Activated CD4-positive, CD25-positive, alpha-beta regulatory T cell treated with anti-CD3 and anti-CD28 coated beads, Interleukin-2, amount 50 U/mL, for 72 hours (primary cell): ENCODE results near the gene HEPHL1.
"Not testable (repeated sequence)": the region's sequence is repeated elsewhere in the genome, so short reads cannot be mapped to it uniquely, and the experiment has no call there.

ENCODE experiments used
- DNase-seq: peaks from one replicate; pipeline ENCODE4 v3.0.0; 2021

HEPHL1 gene

GRCh38 chr11:94089341-94089740 lies 68.2 kb downstream of the HEPHL1 start:
- DNase-seq = no peak

GRCh38 chr11:94090401-94090800 lies 69.2 kb downstream of the HEPHL1 start:
- DNase-seq = no peak

GRCh38 chr11:94091091-94091490 lies 69.9 kb downstream of the HEPHL1 start:
- no peak for DNase-seq

GRCh38 chr11:94100253-94100652 lies 79.1 kb downstream of the HEPHL1 start:
- DNase-seq = no peak

GRCh38 chr11:94103471-94103870 lies 82.3 kb downstream of the HEPHL1 start:
- no peak for DNase-seq

GRCh38 chr11:94104734-94105133 lies 83.6 kb downstream of the HEPHL1 start:
- no peak for DNase-seq

- no peak for DNase-seq
Observed at GRCh38 chr11:94106716-94107115, 85.6 kb downstream of the HEPHL1 start.

GRCh38 chr11:94107363-94107762 lies 86.2 kb downstream of the HEPHL1 start:
- DNase-seq = no peak

GRCh38 chr11:94111241-94111640 lies 90.1 kb downstream of the HEPHL1 start:
- no peak for DNase-seq

GRCh38 chr11:94111660-94112059 lies 90.5 kb downstream of the HEPHL1 start:
- DNase-seq = no peak

- DNase-seq = no peak
Observed at GRCh38 chr11:94112206-94112953, 91.2 kb downstream of the HEPHL1 start.

- DNase-seq = no peak
Observed at GRCh38 chr11:94117197-94117574, 96.0 kb downstream of the HEPHL1 start.

GRCh38 chr11:94117871-94118270 lies 96.7 kb downstream of the HEPHL1 start:
- no peak for DNase-seq

GRCh38 chr11:94119676-94120075 lies 98.5 kb downstream of the HEPHL1 start:
- DNase-seq = not testable (repeated sequence)

- DNase-seq = not testable (repeated sequence)
Observed at GRCh38 chr11:94120516-94120915, 99.4 kb downstream of the HEPHL1 start.

- DNase-seq = no peak
Observed at GRCh38 chr11:94120946-94121345, 99.8 kb downstream of the HEPHL1 start.

GRCh38 chr11:94125407-94126115 lies 104.4 kb downstream of the HEPHL1 start:
- no peak for DNase-seq

GRCh38 chr11:94127638-94128037 lies 106.5 kb downstream of the HEPHL1 start:
- DNase-seq = no peak

GRCh38 chr11:94128291-94128745 lies 107.2 kb downstream of the HEPHL1 start:
- peak; percentile 45 for DNase-seq

- peak; percentile 73 for DNase-seq
Observed at GRCh38 chr11:94128746-94129511, 107.8 kb downstream of the HEPHL1 start, which contains the start of gene PANX1. PANX1 (plus strand) TSS chr11:94128841; CDS start chr11:94129313, 472 bp downstream.

- DNase-seq = no peak
Observed at GRCh38 chr11:94129512-94130297, 108.6 kb downstream of the HEPHL1 start.

- DNase-seq = no peak
Observed at GRCh38 chr11:94130298-94131046, 109.3 kb downstream of the HEPHL1 start.
